GM18873 (cell line): ENCODE measurements around the gene PARP3.

ENCODE experiments used
- ATAC-seq: cut with Tn5 transposase; IDR thresholded peaks from one replicate; pipeline ENCODE4 v1.9.1; 2021; ENCODE audit warnings: mild to moderate bottlenecking, moderate library complexity, moderate number of reproducible peaks; ENCODE audit not compliant: unreplicated experiment, low FRiP score

PARP3 gene

GRCh38 chr3:51963951-51964451 is 21.8 kb downstream of the PARP3 start:
- no peak for ATAC-seq

- ATAC-seq: no peak
Measured at GRCh38 chr3:51964521-51964920, 22.4 kb downstream of the PARP3 start.

- ATAC-seq: no peak
Measured at GRCh38 chr3:51966016-51966415, 23.9 kb downstream of the PARP3 start.

- no peak for ATAC-seq
Measured at GRCh38 chr3:51966486-51966885, 24.3 kb downstream of the PARP3 start.

GRCh38 chr3:51966922-51967383 is 24.8 kb downstream of the PARP3 start:
- ATAC-seq: no peak

- no peak for ATAC-seq
Measured at GRCh38 chr3:51967384-51968169, 25.4 kb downstream of the PARP3 start, which contains the start of gene PCBP4. TSS of gene PCBP4 (minus strand) at chr3:51967454. CDS start at chr3:51961240, 6,214 bp downstream.

- ATAC-seq: no peak
Measured at GRCh38 chr3:51968170-51968775, 26.1 kb downstream of the PARP3 start.

- ATAC-seq: no peak
Measured at GRCh38 chr3:51968883-51969678, 26.9 kb downstream of the PARP3 start.

- no peak for ATAC-seq
Measured at GRCh38 chr3:51969841-51970240, 27.7 kb downstream of the PARP3 start.

GRCh38 chr3:51970606-51971300 is 28.6 kb downstream of the PARP3 start:
- no peak for ATAC-seq

GRCh38 chr3:51971350-51971749 is 29.2 kb downstream of the PARP3 start:
- no peak for ATAC-seq

GRCh38 chr3:51974277-51974962 is 32.3 kb downstream of the PARP3 start:
- ATAC-seq: no peak

GRCh38 chr3:51974963-51975851 is 33.0 kb downstream of the PARP3 start, which contains the start of gene ABHD14A:
TSS of gene ABHD14A (plus strand) at chr3:51975064. CDS start at chr3:51975136, 72 bp downstream.
- no peak for ATAC-seq

- ATAC-seq: no peak
Measured at GRCh38 chr3:51975852-51976549, 33.8 kb downstream of the PARP3 start.

- no peak for ATAC-seq
Measured at GRCh38 chr3:51977446-51978142, 35.4 kb downstream of the PARP3 start.

- no peak for ATAC-seq
Measured at GRCh38 chr3:51978143-51978502, 36.0 kb downstream of the PARP3 start.

GRCh38 chr3:51980253-51980652 is 38.1 kb downstream of the PARP3 start:
- no peak for ATAC-seq
